ENCODE data around the gene SPTB.

SPTB gene

DNA sequence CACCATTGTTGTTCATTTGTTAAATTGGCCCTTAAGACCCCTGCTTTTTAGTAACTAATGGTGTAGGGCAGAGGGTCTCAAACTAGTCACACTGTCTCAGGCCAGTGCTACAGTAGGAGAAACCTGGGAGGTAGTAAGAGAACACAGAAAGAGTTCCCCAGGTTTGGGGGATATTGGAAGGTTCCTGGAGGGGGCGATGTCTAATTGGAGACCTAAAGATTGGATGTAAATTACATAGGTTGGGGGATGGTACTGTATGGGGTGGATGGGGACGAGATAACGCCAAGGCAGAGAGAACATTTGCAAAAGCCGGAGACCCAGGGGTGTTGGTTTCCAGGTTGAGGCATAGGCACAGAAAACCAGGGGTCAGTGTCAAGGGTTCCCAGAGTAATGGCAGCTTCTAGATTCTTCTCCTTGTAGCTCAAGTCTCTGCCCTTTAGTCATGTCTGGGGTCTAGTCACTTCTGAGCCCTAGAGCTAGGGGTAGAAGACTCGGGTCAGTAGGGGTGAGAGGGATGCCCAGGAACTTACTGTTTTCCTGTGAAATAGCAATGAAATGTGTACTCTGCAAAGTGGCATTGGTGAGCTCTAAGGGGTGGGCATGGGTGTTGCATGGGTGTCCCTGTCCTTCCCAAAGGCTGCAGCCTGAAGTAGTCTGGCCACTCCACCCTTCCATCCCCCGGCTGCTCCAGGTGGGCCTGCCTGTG is 153.7 kb downstream of the SPTB start:
- TF ChIP-seq, protein P1, sequence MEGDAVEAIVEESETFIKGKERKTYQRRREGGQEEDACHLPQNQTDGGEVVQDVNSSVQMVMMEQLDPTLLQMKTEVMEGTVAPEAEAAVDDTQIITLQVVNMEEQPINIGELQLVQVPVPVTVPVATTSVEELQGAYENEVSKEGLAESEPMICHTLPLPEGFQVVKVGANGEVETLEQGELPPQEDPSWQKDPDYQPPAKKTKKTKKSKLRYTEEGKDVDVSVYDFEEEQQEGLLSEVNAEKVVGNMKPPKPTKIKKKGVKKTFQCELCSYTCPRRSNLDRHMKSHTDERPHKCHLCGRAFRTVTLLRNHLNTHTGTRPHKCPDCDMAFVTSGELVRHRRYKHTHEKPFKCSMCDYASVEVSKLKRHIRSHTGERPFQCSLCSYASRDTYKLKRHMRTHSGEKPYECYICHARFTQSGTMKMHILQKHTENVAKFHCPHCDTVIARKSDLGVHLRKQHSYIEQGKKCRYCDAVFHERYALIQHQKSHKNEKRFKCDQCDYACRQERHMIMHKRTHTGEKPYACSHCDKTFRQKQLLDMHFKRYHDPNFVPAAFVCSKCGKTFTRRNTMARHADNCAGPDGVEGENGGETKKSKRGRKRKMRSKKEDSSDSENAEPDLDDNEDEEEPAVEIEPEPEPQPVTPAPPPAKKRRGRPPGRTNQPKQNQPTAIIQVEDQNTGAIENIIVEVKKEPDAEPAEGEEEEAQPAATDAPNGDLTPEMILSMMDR (conservative IDR thresholded peaks at IDR 0.05), result no peak
- no peak overlapping the region for H3K27ac ChIP-seq

GRCh38 chr14:64725261-64725815 is 154.4 kb downstream of the SPTB start:
- TF ChIP-seq, protein P1 (conservative IDR thresholded peaks at IDR 0.05), result no peak
- no peak overlapping the region for H3K27ac ChIP-seq

DNA sequence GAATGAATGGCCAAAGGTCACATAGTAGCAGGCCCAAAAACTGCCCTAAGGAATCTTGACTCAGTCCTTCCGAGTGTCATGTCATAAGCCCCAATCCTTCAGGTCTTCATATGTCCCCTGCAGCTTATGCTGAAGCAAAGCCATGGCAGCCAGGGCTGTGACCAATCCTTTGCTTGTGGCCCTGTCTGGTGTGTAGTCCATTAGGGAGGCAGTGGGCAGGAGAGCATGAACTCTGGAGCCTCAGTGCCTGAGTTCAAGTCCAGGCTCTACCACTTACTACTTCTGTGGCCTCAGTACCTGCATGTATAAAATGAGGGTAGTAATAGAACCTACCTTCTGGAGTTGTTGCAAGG is 155.2 kb downstream of the SPTB start:
- TF ChIP-seq, protein P1 (conservative IDR thresholded peaks at IDR 0.05), result no peak
- no peak overlapping the region for H3K27ac ChIP-seq

DNA sequence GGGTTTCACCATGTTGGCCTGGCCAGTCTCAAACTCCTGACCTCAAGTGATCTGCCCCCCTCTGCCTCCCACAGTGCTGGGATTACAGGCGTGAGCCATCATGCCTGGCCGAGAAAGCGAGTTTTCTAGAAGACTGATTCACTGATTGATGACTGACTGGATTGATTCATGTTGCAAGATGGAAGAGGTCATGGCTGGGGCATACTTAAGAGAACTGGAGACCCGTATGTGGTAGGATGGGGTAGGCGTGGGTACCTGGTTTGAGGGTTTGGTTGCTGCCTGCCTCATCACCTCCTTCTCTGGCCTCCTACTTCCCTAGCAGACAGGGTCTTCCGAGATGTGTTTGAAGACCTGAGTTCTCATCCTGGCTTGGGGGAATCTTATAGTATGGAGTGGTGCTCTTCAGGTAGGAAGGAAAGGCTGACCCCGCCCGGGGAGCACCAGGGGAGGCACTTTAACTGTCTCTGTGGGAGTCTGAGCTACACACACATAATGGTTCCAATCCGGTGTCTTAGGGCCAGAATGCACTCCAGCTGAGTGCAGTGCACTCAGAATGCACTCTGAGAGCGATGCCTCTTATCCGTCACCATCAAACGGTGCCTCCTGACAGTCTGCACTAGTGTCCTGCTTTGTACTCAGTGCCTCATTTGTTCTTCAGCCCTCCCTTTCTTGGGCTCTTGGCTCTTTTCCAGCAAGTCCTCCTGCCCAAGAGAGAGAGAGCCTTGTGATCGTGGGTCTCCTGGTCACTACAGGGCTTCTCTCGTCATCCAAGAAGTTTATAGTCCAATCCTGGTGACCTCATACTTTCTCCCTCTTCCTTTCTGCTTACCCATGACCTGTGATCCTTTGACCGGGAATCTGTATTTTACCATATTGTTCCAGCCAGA is 155.8 kb downstream of the SPTB start:
- no peak overlapping the region for H3K27ac ChIP-seq
- TF ChIP-seq, protein P1 (conservative IDR thresholded peaks at IDR 0.05), result no peak

DNA sequence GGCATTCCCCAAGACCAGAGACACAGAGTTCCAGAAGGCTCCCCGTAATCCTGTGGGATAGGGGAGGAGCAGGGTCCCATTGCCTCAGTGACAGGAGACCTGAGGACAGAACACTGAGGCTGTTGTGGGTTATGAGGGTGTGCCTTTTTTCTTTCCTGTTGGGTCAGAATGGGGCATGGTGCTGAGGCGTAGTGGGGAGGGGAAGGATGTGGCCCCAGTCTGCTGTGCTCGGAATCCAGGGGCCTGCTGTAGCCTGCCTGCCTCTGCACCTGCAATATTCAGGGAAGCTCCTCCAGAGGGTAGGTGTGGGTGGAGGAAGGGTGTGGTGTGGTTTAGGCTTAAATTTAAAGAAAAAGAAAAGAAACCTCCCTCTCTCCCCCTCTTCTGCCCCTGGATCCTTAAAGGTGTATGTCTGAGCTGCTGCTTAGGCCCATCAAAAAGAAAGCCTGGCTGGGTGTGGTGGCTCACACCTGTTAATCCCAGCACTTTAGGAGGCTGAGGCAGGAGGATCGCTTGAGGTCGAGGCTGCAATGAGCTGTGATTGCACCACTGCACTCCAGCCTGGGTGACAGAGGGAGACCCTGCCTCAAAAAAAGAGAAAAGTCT is 156.8 kb downstream of the SPTB start:
- TF ChIP-seq, protein P1 (conservative IDR thresholded peaks at IDR 0.05), result no peak
- no peak overlapping the region for H3K27ac ChIP-seq

- no peak overlapping the region for H3K27ac ChIP-seq
- TF ChIP-seq, protein P1 (conservative IDR thresholded peaks at IDR 0.05), result no peak
Observed at GRCh38 chr14:64721899-64722298, 157.8 kb downstream of the SPTB start.

DNA sequence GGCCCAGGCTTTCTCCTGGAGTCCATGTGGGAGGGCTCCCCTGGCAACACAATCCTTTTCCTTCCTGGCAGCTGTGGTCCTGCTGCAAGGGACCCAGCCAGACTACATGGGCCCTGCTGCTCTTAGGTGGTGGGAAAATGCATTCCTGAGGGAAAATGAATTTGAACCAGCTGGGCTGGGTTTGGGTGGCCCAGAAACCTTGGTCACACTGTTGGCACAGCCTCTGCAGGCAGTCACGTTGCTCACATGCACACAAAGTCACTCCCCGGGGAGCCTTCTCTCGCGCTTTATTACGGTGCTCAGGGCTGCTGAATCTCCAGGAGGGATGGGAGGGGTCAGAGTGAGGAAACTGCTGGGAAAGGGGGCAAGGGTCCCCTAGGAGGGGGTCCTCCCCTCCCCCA is 158.3 kb downstream of the SPTB start:
- TF ChIP-seq, protein P1 (conservative IDR thresholded peaks at IDR 0.05), result no peak
- H3K27ac ChIP-seq, result no peak overlapping the region
